Erythroblast (primary cell): Measurements from ENCODE around the gene STOX2.
"Not testable (repeated sequence)": the region's sequence is repeated elsewhere in the genome, so short reads cannot be mapped to it uniquely, and the experiment has no call there.

Experiments used
- GATA1 ChIP-seq: IDR thresholded peaks from 2 replicates; pipeline ENCODE4 v1.6.1; 2011; ENCODE audit warnings: low read depth, mild to moderate bottlenecking, control low read depth, low read length, moderate library complexity
- POLR2A ChIP-seq: IDR thresholded peaks from 2 replicates; pipeline ENCODE4 v1.6.1; 2011; ENCODE audit warnings: mild to moderate bottlenecking, low read length

DNA sequence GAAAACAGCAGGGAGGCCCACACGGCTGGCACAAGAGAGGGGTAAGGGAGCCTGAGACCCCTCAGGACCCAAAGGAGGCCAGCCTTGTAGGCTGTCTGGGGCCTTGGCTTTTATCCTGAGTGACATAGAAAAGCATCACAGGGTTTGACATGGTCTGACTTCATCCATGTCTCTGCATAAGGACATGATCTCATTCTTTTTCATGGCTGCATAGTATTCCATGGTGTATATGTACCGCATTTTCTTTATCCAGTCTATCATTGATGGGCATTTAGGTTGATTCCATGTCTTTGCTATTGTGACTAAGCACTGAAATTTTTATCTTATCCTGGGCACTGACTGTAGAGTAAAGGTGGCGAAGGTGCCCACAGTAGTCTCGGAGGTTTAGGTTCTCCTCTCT is 146.2 kb downstream of the STOX2 start:
- TF ChIP-seq POLR2A, GATA1: not testable (repeated sequence)
